Esophagus muscularis mucosa (tissue), 4 donors: Measurements from ENCODE around the gene CRNN.

Experiments
- CTCF ChIP-seq, 3 experiments: fragments of 200-600 bp in 2 of 3; fragments of 450-650 bp in 1 of 3; sonication (generic) in 2 of 3; IDR thresholded peaks; one replicate each; pipeline ENCODE4 v1.5.1; 2017 to 2019; ENCODE audit warnings: antibody characterized with exemption in 3 of 3, mild to moderate bottlenecking in 2 of 3, moderate library complexity in 1 of 3
- EP300 ChIP-seq: sonication (generic); formaldehyde crosslinking; IDR thresholded peaks from one replicate; pipeline ENCODE4 v1.6.1; 2017; ENCODE audit warnings: antibody characterized with exemption
- POLR2A ChIP-seq: fragments of 450-650 bp; IDR thresholded peaks from one replicate; pipeline ENCODE4 v1.6.1; 2017; ENCODE audit warnings: antibody characterized with exemption, moderate library complexity, mild to moderate bottlenecking, low read depth
- POLR2AphosphoS5 ChIP-seq, 2 donors: sonication (generic); formaldehyde crosslinking; IDR thresholded peaks; one replicate each; pipeline ENCODE4 v1.6.1; 2017; ENCODE audit warnings: antibody characterized with exemption in 2 of 2

GRCh38 chr1:152442301-152442700 is 28.2 kb upstream of the CRNN start:
- TF ChIP-seq POLR2A = no peak
- TF ChIP-seq EP300 = no peak
- no peak for TF ChIP-seq CTCF (IDR thresholded peaks at IDR 0.05)
- TF ChIP-seq POLR2AphosphoS5 (IDR thresholded peaks at IDR 0.05) = no peak
